Measurements from ENCODE around the gene DTNB. TPM values are rescaled to one million over a fixed set of nuclear protein-coding genes. Genes with fewer than 3 reads are reported as not detected.
A peak's percentile ranks its signal among the peaks of the same experiment; 100 is the strongest.
"Not testable (repeated sequence)": the region's sequence is repeated elsewhere in the genome, so short reads cannot be mapped to it uniquely, and the experiment has no call there.

Gene DTNB
- total RNA-seq, 1 donor from 2014 or later: 28.9 TPM

DNA sequence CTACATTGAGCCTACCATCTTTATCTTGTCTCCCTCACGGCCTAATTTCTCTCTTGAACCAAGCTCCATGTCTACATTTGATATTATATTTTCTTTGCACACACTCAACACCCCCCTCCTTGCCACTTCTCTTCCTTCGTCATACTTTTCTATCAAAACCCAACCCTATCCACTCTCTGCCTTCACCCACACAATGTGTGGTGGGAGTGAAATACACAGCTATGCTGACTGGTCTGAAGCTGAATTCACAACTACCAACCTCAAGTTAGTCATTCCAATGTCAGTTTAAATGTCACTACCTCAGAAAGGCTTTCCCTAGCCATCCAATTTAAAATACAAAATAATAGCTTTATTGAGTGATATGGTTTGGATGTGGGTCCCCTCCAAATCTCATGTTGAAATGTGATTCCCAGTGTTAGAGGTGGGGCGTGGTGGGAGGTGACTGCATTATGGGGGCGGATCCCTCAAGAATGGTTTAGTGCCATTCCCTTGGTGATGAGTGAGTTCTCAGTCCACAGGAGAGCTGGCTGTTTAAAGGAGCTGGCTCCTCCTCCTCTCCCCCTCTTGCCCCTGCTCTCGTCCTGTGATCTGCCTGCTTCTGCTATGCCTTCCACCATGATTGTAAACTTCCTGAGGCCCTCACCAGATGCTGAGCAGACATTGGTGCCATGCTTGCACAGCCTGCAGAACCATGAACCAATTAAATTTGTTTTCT, 112.1 kb downstream of the DTNB start:
- intact Hi-C loops (cut with micrococcal nuclease): loop anchor here (1.0 to 10.0 kb wide), 2 partner anchors 248 to 586 kb away; partner anchors contain the start of gene DNAJC27
- no peak for DNase-seq (ENCODE audit: low spot score)
- H3K36me3 Mint-ChIP-seq (ENCODE audit: low read depth): peaks cover 33% of the 10 kb centered on the region
- peaks cover 61% of the 10 kb centered on the region for H3K4me1 Mint-ChIP-seq (ENCODE audit: low read depth)
- H3K4me3 Mint-ChIP-seq: peak overlapping the region; percentile 46
- H3K27me3 Mint-ChIP-seq (ENCODE audit: insufficient read depth): no peaks in the 10 kb centered on the region
- H3K9me3 Mint-ChIP-seq: peaks cover 18% of the 10 kb centered on the region
- peak overlapping the region; percentile 91 for H3K27ac Mint-ChIP-seq

- H3K27ac Mint-ChIP-seq: peak overlapping the region; percentile 98
- H3K27me3 Mint-ChIP-seq (ENCODE audit: insufficient read depth): no peaks in the 10 kb centered on the region
- peaks cover 63% of the 10 kb centered on the region for H3K4me1 Mint-ChIP-seq (ENCODE audit: low read depth)
- intact Hi-C loops (cut with micrococcal nuclease): no loop called here
- H3K4me3 Mint-ChIP-seq: no peak overlapping the region
- peaks cover 33% of the 10 kb centered on the region for H3K36me3 Mint-ChIP-seq (ENCODE audit: low read depth)
- H3K9me3 Mint-ChIP-seq: peaks cover 18% of the 10 kb centered on the region
- no peak for DNase-seq (ENCODE audit: low spot score)
Observed at GRCh38 chr2:25559148-25559547, 114.2 kb downstream of the DTNB start.

DNA sequence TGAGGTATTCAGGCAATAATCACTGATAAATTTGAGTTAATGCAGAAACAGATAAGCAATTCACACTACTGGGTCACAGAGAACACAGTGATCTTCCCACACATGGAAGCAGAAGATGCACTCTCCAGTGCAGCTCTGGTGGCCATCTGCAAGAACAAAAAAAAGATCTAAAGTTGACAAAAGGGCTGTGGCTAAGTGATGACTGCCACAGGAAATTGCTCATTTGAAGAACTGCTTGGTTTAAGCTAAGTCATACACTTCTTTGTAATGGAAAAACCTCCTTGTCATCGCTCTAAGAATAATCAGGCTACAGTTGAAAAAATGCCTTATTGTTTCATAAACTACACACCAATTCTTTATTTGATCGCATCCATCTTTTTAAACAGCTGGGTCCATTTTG, 115.1 kb downstream of the DTNB start:
- intact Hi-C loops (cut with micrococcal nuclease): loop anchor here (1.0 kb wide), 11 partner anchors 9 to 320 kb away; partner anchors contain the start of gene ASXL2
- Mint-ChIP-seq H3K4me1 (ENCODE audit: low read depth) (peaks cover 63% of the 10 kb centered on the region), H3K4me3 (peak overlapping the region; percentile 46), H3K36me3 (ENCODE audit: low read depth) (peaks cover 32% of the 10 kb centered on the region), H3K27me3 (ENCODE audit: insufficient read depth) (no peaks in the 10 kb centered on the region), H3K9me3 (peaks cover 18% of the 10 kb centered on the region), H3K27ac (peak overlapping the region; percentile 98)
- DNase-seq (ENCODE audit: low spot score): peak; percentile 53

DNA sequence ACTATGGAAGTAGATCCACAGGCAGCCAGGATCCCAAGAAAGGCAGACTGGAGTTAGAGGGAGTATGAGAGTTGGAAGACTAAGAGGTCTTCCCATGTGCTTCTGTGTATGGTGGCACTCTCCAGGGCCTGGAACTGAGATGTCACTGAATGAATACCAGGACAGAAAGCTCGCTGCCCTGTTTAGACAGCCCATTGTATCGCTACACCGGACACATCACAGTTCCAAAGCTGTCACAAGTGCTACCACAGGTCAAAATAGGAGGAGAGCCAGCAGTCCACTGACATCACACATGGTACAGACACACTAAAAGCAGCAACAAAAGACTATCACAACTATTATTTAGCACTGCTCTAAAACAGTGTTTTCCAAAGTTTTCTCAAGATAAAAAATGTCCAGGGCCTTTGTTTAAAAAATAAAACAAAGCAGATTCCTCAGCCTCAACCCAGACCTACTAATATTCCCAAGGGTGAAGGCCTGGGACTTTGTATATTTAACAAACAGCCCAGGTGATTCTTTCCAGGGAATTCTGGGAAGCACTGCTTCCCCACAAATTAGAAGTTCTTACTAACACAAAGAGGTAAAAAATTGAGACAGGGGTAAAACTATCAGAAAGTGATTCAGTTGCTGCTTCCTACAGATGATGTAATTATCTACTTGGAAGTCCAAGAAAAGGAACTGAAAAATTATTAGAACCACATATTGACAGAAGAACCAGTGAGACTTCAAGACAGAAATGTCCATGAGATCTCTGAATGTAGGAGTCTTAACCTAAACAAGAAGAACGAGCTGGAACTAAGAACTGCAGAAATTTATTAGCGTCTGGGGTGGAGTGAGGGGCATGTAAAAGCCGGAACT, 116.0 kb downstream of the DTNB start:
- Mint-ChIP-seq H3K9me3 (peaks cover 18% of the 10 kb centered on the region), H3K27ac (peak overlapping the region; percentile 98), H3K4me3 (peak overlapping the region; percentile 46), H3K27me3 (ENCODE audit: insufficient read depth) (no peaks in the 10 kb centered on the region), H3K36me3 (ENCODE audit: low read depth) (peaks cover 29% of the 10 kb centered on the region), H3K4me1 (ENCODE audit: low read depth) (peaks cover 62% of the 10 kb centered on the region)
- intact Hi-C loops (cut with micrococcal nuclease): loop anchor here (1.0 kb wide), 11 partner anchors 10 to 321 kb away; partner anchors contain the start of gene ASXL2
- no peak for DNase-seq (ENCODE audit: low spot score)

DNA sequence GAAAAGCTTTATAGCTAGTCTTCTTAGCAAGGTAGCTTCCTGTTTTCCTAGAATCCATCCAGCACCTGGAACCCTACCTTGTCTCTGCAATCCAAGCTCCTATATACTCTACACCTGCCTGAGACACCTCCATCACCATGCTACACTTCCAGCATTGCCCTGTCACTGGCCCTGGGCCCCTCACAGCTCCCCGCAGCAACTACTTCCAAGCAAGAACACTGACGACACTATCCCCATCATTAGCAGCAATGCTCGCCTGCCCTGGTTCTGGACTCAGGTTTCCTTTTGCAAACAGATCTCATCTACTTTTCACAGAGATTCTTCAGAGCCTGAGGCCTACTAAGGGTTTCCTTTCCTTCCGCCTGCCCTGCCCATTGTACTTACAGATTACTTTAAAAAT, 121.1 kb downstream of the DTNB start:
- Mint-ChIP-seq H3K27ac (no peak overlapping the region), H3K36me3 (ENCODE audit: low read depth) (peaks cover 9% of the 10 kb centered on the region), H3K27me3 (ENCODE audit: insufficient read depth) (no peaks in the 10 kb centered on the region), H3K4me3 (no peak overlapping the region), H3K9me3 (no peaks in the 10 kb centered on the region), H3K4me1 (ENCODE audit: low read depth) (peaks cover 28% of the 10 kb centered on the region)
- intact Hi-C loops (cut with micrococcal nuclease): no loop called here
- no peak for DNase-seq (ENCODE audit: low spot score)

GRCh38 chr2:25551316-25551715, 122.1 kb downstream of the DTNB start:
- DNase-seq (ENCODE audit: low spot score): no peak
- no peaks in the 10 kb centered on the region for H3K9me3 Mint-ChIP-seq
- H3K27me3 Mint-ChIP-seq (ENCODE audit: insufficient read depth): peaks cover 2% of the 10 kb centered on the region
- H3K36me3 Mint-ChIP-seq (ENCODE audit: low read depth): peaks cover 2% of the 10 kb centered on the region
- no peak overlapping the region for H3K27ac Mint-ChIP-seq
- intact Hi-C loops (cut with micrococcal nuclease): no loop called here
- H3K4me1 Mint-ChIP-seq (ENCODE audit: low read depth): peaks cover 18% of the 10 kb centered on the region
- H3K4me3 Mint-ChIP-seq: no peak overlapping the region

GRCh38 chr2:25549571-25549970, 123.8 kb downstream of the DTNB start:
- H3K27me3 Mint-ChIP-seq (ENCODE audit: insufficient read depth); intact Hi-C loops (cut with micrococcal nuclease); DNase-seq (ENCODE audit: low spot score); H3K27ac Mint-ChIP-seq; H3K36me3 Mint-ChIP-seq (ENCODE audit: low read depth); H3K4me3 Mint-ChIP-seq; H3K9me3 Mint-ChIP-seq: not testable (repeated sequence)
- H3K4me1 Mint-ChIP-seq (ENCODE audit: low read depth): peaks cover 22% of the 10 kb centered on the region

- Mint-ChIP-seq H3K36me3 (ENCODE audit: low read depth) (no peaks in the 10 kb centered on the region), H3K27ac (no peak overlapping the region), H3K27me3 (ENCODE audit: insufficient read depth) (peaks cover 2% of the 10 kb centered on the region), H3K4me1 (ENCODE audit: low read depth) (peaks cover 26% of the 10 kb centered on the region), H3K9me3 (no peaks in the 10 kb centered on the region), H3K4me3 (no peak overlapping the region)
- no peak for DNase-seq (ENCODE audit: low spot score)
- intact Hi-C loops (cut with micrococcal nuclease): no loop called here
Observed at GRCh38 chr2:25548601-25549000, 124.8 kb downstream of the DTNB start.

DNA sequence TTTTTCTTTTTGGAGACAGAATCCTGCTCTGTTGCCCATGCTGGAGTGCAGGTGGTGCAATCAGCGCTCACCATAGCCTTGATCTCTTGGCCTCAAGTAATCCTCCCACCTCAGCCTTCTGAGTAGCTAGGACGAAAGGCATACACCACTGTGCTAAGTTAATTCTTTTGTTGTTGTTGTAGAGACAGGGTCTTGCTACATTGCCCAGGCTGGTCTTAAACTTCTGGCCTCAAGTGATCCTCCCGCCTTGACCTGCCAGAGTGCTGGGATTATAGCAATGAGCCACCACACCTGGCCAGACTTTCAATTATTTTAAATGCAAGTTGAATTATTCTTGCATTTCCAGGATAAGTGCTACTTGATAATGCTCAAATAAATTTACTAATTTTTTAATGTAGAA, 126.5 kb downstream of the DTNB start:
- Mint-ChIP-seq H3K27me3 (ENCODE audit: insufficient read depth) (peaks cover 2% of the 10 kb centered on the region), H3K4me3 (no peak overlapping the region), H3K36me3 (ENCODE audit: low read depth) (no peaks in the 10 kb centered on the region), H3K4me1 (ENCODE audit: low read depth) (peaks cover 18% of the 10 kb centered on the region), H3K9me3 (no peaks in the 10 kb centered on the region), H3K27ac (no peak overlapping the region)
- no peak for DNase-seq (ENCODE audit: low spot score)
- intact Hi-C loops (cut with micrococcal nuclease): no loop called here

DNA sequence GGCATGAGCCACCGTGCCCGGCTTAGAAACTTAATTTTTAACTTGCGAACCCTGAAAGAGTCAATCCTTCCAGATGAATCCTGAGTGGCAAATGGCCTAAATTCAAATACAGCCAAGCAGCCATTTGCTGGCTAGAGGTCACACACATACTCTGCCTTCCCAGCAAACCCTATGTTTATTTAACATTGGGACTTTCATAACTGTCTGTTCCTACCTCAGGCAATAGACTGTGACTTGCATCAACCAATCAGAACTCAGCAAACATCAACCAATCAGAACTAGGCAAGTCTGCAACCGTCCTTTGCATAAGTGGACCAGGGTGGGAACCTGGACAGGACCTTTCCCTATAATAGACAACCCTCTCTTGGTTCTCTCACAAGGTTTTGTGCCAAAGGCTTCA, 127.5 kb downstream of the DTNB start:
- Mint-ChIP-seq H3K4me1 (ENCODE audit: low read depth) (peaks cover 18% of the 10 kb centered on the region), H3K9me3 (no peaks in the 10 kb centered on the region), H3K27ac (no peak overlapping the region), H3K27me3 (ENCODE audit: insufficient read depth) (peaks cover 2% of the 10 kb centered on the region), H3K36me3 (ENCODE audit: low read depth) (no peaks in the 10 kb centered on the region), H3K4me3 (no peak overlapping the region)
- intact Hi-C loops (cut with micrococcal nuclease): no loop called here
- DNase-seq (ENCODE audit: low spot score): no peak

- no peaks in the 10 kb centered on the region for H3K9me3 Mint-ChIP-seq
- intact Hi-C loops (cut with micrococcal nuclease): no loop called here
- H3K36me3 Mint-ChIP-seq (ENCODE audit: low read depth): no peaks in the 10 kb centered on the region
- H3K4me1 Mint-ChIP-seq (ENCODE audit: low read depth): peaks cover 18% of the 10 kb centered on the region
- H3K4me3 Mint-ChIP-seq: no peak overlapping the region
- DNase-seq (ENCODE audit: low spot score): no peak
- no peak overlapping the region for H3K27ac Mint-ChIP-seq
- H3K27me3 Mint-ChIP-seq (ENCODE audit: insufficient read depth): peaks cover 2% of the 10 kb centered on the region
Observed at GRCh38 chr2:25544445-25544844, 128.9 kb downstream of the DTNB start.

DNA sequence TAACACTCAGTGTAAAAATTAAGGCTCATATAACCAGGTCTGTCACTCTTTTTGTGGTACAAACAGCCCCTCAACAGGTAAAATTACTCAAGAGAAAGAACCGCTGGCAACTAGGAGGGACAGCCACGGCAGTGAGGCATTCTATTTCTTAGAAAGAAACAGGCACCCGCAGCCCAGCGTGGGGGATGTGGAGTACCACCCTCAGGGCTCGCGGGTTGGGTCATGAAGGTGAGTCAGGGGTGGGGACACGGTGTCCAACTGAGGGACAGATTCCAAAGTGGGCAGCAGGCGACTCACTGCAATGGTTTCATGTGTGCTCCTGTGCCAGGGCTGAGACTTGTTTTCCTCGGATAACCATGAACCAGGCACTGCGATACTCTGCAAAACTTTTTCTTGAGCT, 129.4 kb downstream of the DTNB start:
- Mint-ChIP-seq H3K4me1 (ENCODE audit: low read depth) (peaks cover 18% of the 10 kb centered on the region), H3K27me3 (ENCODE audit: insufficient read depth) (peaks cover 2% of the 10 kb centered on the region), H3K36me3 (ENCODE audit: low read depth) (no peaks in the 10 kb centered on the region), H3K27ac (no peak overlapping the region), H3K4me3 (no peak overlapping the region), H3K9me3 (no peaks in the 10 kb centered on the region)
- no peak for DNase-seq (ENCODE audit: low spot score)
- intact Hi-C loops (cut with micrococcal nuclease): no loop called here

DNA sequence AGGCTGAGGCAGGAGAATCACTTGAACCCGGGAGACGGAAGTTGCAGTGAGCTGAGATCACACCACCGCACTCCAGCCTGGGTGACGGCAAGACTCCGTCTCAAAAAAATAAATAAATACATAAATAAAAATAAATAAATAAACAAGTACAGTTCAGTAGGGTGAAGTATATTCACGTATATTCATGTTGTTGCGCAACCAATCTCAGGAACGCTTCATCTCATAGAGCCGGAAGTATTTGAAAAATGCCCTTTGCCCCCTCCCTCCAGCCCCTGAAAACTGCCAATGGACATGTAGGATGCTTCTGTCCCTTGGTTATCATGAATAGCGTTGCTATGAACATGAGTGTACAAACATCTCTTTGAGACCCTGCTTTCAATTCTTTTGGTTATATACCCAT, 132.0 kb downstream of the DTNB start:
- no peaks in the 10 kb centered on the region for H3K36me3 Mint-ChIP-seq (ENCODE audit: low read depth)
- intact Hi-C loops (cut with micrococcal nuclease): no loop called here
- no peak for DNase-seq (ENCODE audit: low spot score)

More for the DNA sequence above, 132.0 kb downstream of the DTNB start:
- peaks cover 10% of the 10 kb centered on the region for H3K4me1 Mint-ChIP-seq (ENCODE audit: low read depth)
- H3K4me3 Mint-ChIP-seq: no peak overlapping the region
- H3K27me3 Mint-ChIP-seq (ENCODE audit: insufficient read depth): no peaks in the 10 kb centered on the region
- H3K27ac Mint-ChIP-seq: no peak overlapping the region
- H3K9me3 Mint-ChIP-seq: no peaks in the 10 kb centered on the region

Measured in activated T-helper 1 cell treated with anti-CD3 and anti-CD28 coated beads, Interleukin-12 subunit alpha, Interleukin-12 subunit beta, Interleukin-2, Interleukin-4 antibody, amounts not matched to agents 30 ng/mL and 10 ng/mL and 1 ng/mL, durations not matched to agents 14 hours and 24 hours and 36 hours (primary cell).